ENCODE measurements around the gene GAGE12D.
"Not testable (repeated sequence)": the region's sequence is repeated elsewhere in the genome, so short reads cannot be mapped to it uniquely, and the experiment has no call there.

The GAGE12D gene, protein sequence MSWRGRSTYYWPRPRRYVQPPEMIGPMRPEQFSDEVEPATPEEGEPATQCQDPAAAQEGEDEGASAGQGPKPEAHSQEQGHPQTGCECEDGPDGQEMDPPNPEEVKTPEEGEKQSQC

GRCh38 chrX:49541433-49541832 lies at the start of gene GAGE12D:
Gene GAGE12D, plus strand, starts transcription at chrX:49541733. Its CDS starts 1,155 bp downstream, at chrX:49542888.
- not testable (repeated sequence) for DNase-seq, ATAC-seq

DNA sequence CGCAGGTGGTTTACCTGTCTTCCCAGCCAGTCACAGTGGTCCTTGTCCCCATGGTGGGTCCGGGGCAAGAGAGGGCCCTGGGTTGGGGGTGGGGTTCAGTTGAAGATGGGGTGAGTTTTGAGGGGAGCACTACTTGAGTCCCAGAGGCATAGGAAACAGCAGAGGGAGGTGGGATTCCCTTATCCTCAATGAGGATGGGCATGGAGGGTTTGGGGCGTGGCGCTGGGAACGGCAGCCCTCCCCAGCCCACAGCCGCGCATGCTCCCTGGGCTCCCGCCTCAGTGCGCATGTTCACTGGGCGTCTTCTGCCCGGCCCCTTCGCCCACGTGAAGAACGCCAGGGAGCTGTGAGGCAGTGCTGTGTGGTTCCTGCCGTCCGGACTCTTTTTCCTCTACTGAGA lies 9.7 kb upstream of the GAGE12D start, which contains the start of gene GAGE12C:
TSS of gene GAGE12C (plus strand) at position 301 of the 400 bp plus-strand sequence. CDS start 1,155 bp downstream, outside the sequence.
- ATAC-seq, DNase-seq: not testable (repeated sequence)

GRCh38 chrX:49550989-49551388 lies 9.5 kb downstream of the GAGE12D start, which contains the start of gene GAGE12E:
Gene GAGE12E, plus strand, starts transcription at chrX:49551289. Its CDS starts 1,155 bp downstream, at chrX:49552444.
- not testable (repeated sequence) for ATAC-seq

GRCh38 chrX:49560542-49560941 lies 19.0 kb downstream of the GAGE12D start, which contains the start of gene GAGE12F:
Gene GAGE12F, plus strand, starts transcription at chrX:49560842. Its CDS starts 1,155 bp downstream, at chrX:49561997.
- ATAC-seq, DNase-seq: not testable (repeated sequence)

More at GRCh38 chrX:49550989-49551388, 9.5 kb downstream of the GAGE12D start, which contains the start of gene GAGE12E:
- not testable (repeated sequence) for DNase-seq

DNA sequence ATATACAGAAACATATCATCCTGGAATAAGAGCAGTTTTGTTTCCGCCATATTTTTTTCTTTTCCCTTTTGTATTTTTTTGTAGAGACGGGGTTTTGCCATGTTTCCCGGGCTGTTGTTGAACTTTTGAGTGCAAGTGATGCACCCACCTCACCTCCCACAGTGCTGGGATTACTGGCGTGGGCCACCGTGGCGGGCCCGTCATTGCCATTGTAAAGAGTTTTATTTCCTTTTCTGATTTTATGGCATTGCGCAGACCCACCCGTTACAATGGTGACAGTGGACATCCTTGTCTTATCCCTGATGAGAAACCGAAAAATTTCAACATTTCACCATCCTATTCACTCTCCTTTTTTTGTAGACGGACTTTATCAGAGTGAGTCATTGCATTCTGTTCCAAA lies 27.2 kb downstream of the GAGE12D start:
- not testable (repeated sequence) for DNase-seq, ATAC-seq

GRCh38 chrX:49569152-49569551 lies 27.6 kb downstream of the GAGE12D start:
- DNase-seq, ATAC-seq: not testable (repeated sequence)

GRCh38 chrX:49570100-49570499 lies 28.6 kb downstream of the GAGE12D start, which contains the start of gene GAGE12G:
Gene GAGE12G, plus strand, starts transcription at chrX:49570400. Its CDS starts 1,155 bp downstream, at chrX:49571555.
- not testable (repeated sequence) for DNase-seq, ATAC-seq

- ATAC-seq, DNase-seq: not testable (repeated sequence)
These were observed 38.1 kb downstream of the GAGE12D start, which contains the start of gene GAGE12H for GRCh38 chrX:49579649-49580048. Gene GAGE12H, plus strand, starts transcription at chrX:49579949. Its CDS starts 1,155 bp downstream, at chrX:49581104.

DNA sequence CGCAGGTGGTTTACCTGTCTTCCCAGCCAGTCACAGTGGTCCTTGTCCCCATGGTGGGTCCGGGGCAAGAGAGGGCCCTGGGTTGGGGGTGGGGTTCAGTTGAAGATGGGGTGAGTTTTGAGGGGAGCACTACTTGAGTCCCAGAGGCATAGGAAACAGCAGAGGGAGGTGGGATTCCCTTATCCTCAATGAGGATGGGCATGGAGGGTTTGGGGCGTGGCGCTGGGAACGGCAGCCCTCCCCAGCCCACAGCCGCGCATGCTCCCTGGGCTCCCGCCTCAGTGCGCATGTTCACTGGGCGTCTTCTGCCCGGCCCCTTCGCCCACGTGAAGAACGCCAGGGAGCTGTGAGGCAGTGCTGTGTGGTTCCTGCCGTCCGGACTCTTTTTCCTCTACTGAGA lies 47.7 kb downstream of the GAGE12D start, which contains the start of gene GAGE2A:
TSS of gene GAGE2A (plus strand) at position 301 of the 400 bp plus-strand sequence. CDS start 1,155 bp downstream, outside the sequence.
- not testable (repeated sequence) for DNase-seq, ATAC-seq

- ATAC-seq = not testable (repeated sequence)
- peak; percentile 2 for DNase-seq
These were observed 48.4 kb downstream of the GAGE12D start for GRCh38 chrX:49589769-49590478.

DNA sequence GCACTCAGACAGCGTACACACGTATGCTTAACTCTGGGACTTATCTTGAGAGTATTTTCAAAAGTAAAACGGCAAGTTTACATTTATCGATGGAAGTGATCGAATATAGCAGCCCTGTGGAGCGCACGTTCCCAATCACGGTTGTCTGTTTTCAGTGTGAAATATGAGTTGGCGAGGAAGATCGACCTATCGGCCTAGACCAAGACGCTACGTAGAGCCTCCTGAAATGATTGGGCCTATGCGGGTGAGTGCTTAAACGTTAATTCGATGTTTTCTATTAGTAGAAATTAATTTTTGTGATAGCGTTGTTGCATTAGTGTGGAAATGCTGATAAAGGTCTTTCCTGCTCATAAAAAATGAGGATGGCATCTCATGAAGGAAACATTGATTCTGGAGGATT lies 49.0 kb downstream of the GAGE12D start:
- not testable (repeated sequence) for ATAC-seq, DNase-seq

All from stimulated activated naive CD8-positive, alpha-beta T cell treated with anti-CD3 and anti-CD28 coated beads, Interleukin-15, Interleukin-2, amounts not matched to agents 100 U/mL and 50 U/mL, for 24 hours (primary cell).